PC-3 (cell line): ENCODE data around the gene IRAK1.

Source experiments
- CTCF ChIP-seq: fragments of 300-600 bp; sonication (generic); conservative IDR thresholded peaks from 2 replicates; pipeline ENCODE4 v1.5.1; 2017; ENCODE audit warnings: antibody characterized with exemption, low read depth, mild to moderate bottlenecking, low read length
- EZH2 ChIP-seq: fragments of 300-600 bp; sonication (generic); IDR thresholded peaks from one replicate; pipeline ENCODE4 v1.6.1; 2017; ENCODE audit warnings: antibody characterized with exemption, mild to moderate bottlenecking, low read length; ENCODE audit not compliant: unreplicated experiment
- EZH2phosphoT487 ChIP-seq: fragments of 300-600 bp; sonication (generic); IDR thresholded peaks from 2 replicates; pipeline ENCODE4 v1.6.1; 2018; ENCODE audit warnings: mild to moderate bottlenecking, antibody characterized with exemption, low read length, borderline replicate concordance

DNA sequence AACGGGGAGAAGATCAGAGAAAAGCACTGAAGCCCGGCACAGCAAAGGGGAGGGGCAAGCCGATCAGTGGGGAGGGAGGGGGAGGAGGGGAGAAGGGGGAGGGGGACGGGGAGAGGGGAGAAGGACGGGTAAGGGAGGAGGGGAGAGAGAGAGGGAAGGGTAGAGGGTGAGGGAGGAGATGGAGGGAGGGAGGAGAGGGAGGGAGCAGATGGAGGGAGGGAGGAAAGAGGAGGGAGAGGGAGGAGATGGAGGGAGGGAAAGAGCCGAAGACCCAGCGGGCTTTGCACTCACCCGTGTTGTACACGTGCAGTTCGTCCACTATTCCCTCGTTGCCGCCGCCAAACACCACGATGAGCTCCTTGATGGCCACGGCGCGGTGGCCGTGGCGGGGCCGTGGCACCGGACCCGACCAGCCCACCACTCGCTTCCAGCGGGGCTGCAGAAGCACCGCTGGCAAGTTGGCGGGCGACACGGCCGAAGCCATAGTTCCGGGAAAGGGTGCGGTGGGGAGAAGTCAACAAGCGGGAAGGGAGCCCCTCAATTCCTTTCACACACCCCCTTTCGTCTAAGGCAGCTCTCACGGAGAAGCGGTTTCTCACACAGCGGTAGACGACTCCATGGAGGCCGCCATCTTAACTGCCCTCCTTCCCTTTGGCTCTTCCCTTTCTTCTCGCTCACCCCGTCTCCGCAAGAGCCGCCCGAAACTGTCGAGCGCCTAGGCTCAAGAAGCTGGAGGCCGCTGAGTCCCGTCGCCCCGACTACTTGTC is 49.2 kb downstream of the IRAK1 start:
- TF ChIP-seq CTCF (no peak), EZH2phosphoT487 (no peak), EZH2 (no peak)
